Fibroblast of peridontal ligament (primary cell): Measurements from ENCODE around the gene WDR64.

ENCODE experiments used
- DNase-seq: peaks from one replicate; pipeline ENCODE4 v3.0.0-alpha.2; 2010; ENCODE audit errors: extremely low read depth

WDR64 gene

GRCh38 chr1:241738284-241739078 lies 86.4 kb downstream of the WDR64 start:
- DNase-seq = no peak

DNA sequence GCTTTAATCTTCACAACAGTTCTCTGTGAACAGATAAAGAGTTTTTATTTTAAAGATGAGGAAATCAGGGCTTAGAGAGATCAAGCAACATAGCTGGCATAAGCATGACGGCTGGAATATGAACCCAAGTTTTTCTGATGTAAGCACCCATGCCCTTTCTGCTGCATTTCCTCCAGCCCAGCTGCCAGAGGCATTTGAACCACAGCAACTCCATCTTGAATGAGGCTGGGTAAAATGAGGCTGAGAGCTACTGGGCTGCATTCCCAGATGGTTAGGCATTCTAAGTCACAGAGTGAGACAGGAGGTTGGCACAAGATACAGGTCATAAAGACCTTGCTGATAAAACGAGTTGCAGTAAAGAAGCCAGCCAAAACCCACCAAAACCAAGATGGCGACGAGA lies 90.0 kb downstream of the WDR64 start:
- DNase-seq = no peak

- DNase-seq = no peak
These were observed 92.5 kb downstream of the WDR64 start for GRCh38 chr1:241744591-241744990.

- no peak for DNase-seq
These were observed 95.9 kb downstream of the WDR64 start for GRCh38 chr1:241747992-241748391.

GRCh38 chr1:241749041-241749944 lies 97.2 kb downstream of the WDR64 start:
- peak; percentile 21 for DNase-seq

DNA sequence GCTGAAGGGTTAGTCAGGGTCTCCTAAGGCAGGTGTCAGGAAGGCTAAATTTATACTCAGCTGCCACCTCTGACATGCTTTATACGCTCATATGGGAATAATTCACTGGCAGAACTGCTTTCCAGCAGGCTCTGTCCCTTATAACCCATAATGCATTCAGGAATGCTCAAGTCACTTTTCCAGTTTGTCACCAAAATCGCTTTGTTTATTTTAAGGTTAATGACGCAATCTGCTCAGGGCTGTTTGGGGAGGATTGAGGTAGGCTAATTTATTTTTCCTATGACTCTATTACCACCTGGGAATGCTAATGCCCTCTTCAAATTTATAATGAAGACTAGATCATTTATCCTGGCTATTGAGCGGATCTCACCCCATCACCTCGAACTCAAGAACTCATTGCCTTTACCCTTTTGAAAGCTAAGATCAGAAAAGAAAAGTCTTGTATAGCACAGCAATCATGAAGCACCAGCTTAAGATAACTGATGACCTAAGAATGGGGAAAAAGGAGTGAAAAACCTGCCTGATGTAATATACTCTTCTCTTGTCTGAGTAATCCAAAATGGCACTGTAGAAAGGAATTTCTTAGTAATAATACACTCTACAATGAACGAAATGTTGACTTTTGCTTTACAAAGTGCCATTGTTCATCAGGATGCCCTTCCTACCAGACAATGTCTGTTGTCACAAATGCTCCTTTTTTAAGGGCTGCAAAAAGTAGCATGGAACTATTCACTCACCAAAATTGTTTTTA lies 98.0 kb downstream of the WDR64 start:
- DNase-seq = no peak

- no peak for DNase-seq
These were observed 99.4 kb downstream of the WDR64 start for GRCh38 chr1:241751524-241751923.

DNA sequence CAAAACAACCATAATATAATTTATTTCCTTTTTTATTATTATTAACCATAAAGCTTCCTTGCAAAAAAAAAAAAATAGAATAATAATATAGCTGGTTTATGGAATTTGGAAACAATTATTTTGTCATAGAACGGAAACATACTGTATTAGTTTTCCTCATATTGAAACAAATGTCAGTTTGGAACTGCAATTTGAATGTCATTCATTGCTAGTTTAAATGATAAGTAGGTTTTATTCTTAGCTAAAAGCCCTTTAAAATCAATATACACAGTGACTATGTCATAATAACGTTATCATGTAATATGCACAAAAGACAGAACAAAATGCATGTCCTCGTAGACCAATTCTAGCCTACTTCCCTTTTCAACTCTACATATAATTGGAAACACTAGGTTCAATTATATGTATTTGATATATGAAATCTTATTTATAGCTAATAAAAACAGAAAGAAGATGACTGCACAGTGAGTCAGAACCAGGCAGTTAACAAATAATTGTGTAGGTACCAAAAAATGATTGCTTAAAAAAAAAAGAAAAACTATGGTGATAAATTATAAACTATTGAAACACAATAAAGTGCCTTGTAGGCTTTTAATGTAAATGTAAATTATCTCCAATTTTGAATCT lies 110.7 kb downstream of the WDR64 start:
- no peak for DNase-seq

DNA sequence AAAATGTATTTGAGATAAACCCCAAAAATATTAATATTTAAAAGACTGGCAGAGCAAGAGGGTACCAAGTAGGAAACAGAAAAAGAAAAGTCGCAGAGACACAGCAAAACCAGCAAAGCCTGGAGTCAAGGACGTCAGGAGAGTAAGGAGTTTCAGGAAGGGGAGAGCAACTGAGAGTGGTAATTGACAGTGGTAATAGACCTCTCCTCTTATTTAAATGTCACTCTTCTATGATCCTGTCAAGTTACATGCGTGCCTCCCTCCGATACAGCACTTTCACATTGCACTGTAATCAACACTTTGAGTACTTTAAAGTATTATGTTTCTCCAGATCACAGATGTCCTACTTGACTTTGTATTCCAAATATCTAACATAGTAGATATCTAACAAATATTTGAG lies 113.3 kb downstream of the WDR64 start:
- no peak for DNase-seq

DNA sequence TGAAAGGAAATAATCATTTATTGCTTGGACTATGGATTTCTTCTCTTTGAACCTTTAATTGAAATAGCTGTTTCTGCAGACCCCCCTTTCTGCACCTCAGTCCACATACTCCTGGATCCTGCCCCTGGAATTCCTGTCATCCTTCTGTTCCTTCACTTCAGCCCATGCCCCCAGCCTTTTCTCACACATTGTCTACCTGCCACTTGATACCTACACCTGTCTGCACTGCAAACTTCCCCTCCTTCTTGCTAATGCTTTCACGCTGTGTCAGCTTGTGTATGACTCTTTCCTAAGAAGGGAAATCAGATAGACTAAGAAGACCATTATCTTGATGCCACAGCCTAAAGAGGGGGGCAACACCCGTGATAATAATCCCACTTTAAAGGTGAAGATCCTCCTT lies 115.7 kb downstream of the WDR64 start:
- no peak for DNase-seq

DNA sequence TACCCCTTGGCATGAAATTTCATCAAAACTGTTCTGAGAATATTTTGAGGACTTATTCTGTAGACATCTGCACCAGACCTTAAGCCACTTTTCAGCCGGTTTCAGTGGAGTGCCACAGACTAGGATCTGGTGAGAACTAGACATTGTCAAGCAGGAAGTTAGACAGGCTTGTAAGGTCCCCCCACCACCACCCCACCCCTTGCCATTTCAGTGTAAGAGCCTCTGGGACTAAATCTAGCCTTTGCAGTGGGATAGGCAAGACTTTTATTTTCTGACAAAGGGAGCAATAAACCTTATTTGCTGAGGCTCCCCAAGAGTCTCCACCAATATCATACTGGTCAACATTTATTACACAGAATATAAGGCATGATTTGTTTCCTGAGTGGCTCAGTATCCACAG lies 118.0 kb downstream of the WDR64 start:
- no peak for DNase-seq

DNA sequence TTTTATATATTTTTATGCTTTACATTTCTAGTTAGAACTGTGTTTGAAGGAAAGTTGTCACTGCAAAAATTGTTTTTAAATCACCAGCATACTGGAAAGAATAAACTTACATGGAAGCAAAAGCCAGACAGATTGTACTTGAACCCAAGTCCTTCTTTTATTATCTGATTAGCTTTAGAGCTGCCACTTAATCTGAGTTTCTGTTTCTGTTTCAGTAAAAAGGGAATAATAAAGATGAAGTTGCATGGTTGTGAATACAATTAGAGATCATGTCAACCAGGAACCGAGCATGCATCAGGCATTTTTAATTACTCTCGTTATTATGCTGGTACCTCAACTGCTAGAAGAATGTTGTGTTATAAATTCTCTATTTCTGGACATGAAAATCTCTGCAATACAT lies 119.0 kb downstream of the WDR64 start:
- DNase-seq = no peak

DNA sequence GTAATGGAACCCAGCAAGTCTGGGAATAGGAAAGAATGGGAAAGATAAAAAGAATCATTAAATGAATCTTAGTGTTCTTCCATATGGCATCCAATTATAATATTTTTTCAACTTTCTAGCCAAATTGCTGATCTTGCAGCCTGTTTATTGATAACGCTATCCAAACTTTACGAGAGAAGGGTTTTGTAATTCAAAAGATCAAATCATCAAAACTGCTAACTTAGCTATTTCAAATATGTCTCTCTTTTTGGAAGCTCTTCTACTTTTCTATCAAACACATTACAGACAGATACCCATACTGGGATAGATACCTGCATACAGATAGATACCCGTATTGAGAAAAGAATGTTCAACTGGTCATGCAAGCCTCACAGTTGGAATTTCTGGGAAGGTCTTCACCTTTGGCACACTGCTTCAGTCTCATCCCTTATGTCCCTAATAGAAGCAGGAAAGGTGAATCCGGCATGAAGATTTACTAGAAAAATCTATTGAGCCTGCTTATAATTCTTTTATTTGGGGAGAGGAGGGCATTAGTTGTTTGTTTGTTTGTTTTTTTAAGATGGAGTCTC lies 120.9 kb downstream of the WDR64 start:
- no peak for DNase-seq

GRCh38 chr1:241773991-241774390 lies 121.9 kb downstream of the WDR64 start:
- DNase-seq = no peak

DNA sequence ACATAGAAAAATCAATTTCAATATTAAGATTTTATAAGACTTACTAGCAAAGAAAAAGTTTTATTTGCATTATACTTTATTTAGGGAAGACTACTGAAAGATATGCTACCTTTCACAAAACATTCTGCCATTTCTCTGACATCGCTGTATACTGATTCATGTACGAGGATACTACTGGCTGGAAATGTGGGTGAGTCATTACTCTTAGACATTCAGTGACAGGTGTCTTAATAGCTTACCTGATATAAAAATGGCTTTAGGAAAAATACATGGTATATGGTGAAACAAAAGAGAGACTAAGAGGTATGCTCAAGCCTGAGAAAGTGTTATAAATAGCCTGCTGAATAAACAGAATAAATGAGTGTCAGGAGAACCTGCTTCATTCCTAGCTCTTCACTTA lies 122.9 kb downstream of the WDR64 start:
- DNase-seq = no peak

DNA sequence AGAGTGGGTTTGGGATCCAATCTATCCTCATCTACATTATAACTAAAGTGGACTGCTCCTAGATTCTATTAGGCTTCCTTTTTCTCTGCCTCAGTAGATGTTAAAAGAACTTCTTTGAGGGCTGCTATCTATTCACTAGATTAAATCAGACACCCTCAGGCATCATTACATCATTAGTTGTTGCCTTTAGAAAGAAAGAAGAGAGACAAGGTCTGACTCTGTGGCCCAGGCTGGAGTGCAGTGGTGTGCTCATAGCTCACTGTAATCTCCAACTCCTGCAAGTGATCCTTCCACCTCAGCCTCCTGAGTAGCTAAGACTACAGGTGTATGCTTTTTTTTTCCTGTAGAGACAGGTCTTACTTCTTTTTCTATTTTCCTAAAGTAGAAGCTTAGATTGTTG lies 124.8 kb downstream of the WDR64 start:
- DNase-seq = no peak

DNA sequence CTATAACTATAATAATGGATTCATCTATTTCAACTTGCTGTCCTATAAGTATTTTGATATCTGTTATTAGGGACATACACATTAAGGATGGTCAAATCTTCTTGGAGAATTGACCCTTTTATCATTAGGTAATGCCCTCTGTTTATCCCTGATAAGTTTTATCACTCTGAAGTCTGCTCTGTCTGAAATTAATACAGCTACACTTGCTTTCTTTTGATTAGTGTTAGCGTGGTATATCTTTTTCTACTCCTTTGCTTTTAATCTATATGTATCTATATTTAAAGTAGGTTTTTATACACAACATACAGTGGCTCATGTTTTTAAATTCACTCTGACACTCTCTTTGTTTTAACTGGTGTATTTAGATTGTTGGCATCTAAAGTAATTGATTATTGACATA lies 126.0 kb downstream of the WDR64 start:
- DNase-seq = no peak

DNA sequence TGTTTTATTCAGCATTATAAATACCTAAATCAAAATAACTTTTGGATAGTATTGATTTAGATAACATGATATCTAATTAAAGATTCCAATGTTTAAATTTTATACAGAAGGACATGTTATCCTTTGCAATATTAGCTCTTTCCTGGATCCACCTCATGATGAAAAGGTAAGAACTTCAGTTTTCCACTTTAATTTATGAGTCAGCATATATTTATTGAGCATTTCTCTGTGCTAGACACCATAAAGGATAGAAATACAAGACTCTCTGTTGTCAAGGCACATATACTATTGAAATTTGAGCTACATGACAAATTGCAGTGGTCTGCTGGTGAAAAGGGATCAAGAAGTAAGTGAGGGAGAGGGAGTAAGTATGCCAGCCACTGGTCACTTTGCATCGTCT lies 127.8 kb downstream of the WDR64 start:
- DNase-seq = no peak

DNA sequence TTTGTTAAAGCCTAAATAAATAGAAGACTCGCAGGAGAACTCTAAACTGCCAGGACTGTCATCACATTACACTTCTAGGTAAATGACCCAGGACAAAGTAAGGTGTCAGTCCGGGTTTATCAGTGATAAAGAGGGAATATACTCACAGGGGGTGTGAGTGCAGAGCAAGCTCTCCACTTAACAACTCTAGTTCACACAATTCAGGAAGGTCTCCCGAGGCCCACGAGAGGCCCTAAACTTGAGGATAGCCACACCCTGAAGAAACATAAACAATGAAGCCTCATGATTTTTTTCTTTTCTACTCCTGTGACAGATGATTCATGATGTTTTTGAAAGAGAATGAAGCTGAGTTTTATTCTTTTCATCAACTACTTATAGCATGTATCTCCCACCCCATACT lies 130.3 kb downstream of the WDR64 start:
- no peak for DNase-seq

GRCh38 chr1:241787691-241788090 lies 135.6 kb downstream of the WDR64 start:
- DNase-seq = no peak

DNA sequence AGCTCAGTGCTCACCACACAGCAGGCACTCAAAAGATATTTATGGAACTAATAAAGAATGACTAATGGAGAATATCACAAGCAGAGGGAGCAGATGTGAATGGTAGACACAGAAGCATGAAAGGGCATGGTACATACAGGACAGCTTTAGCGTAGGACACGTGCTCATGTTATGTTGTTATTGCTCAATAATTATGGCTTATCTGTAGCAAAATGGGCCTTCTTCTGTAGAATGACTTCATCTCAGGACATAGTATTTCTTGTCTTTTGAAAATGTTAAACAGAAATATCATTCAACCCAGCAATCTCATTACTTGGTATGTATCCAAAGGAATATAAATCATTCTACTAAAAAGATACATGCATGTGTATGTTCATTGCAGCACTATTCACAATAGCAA lies 137.0 kb downstream of the WDR64 start:
- no peak for DNase-seq

DNA sequence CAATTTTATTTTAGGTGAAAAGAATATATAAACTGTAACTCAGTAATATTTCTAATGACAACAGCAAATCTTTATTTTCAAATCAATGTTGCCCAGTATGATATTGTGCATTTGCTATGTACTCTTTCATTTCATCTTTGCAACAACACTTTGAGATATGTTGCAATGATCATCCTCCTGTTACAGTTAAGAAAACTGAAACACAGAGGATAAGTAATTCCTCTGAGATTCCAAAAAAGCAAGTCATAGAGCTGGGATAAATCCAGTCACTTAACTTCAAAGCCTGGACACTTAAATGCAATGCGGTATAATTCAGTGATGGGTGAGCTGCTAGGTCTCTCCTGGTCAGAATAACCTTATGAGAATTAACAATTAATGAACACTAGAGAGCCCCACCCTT lies 147.3 kb downstream of the WDR64 start:
- peak; percentile 34 for DNase-seq
